A549 (cell line): ENCODE measurements around the gene OVOL2. TPM values are rescaled to one million over a fixed set of nuclear protein-coding genes. Genes with fewer than 3 reads are reported as not detected.

ENCODE experiments used
- ATAC-seq, 2 experiments: fragments of 200-7000 bp in 1 of 2; fragments of >200 bp in 1 of 2; cut with Nextera tagmentation in 1 of 2; cut with Tn5 transposase in 1 of 2; 3 replicates each; pipeline versions ENCODE4 v1.8.0 to v1.9.1; 2018 to 2020; ENCODE audit warnings: mild to moderate bottlenecking in 1 of 2, moderate library complexity in 1 of 2
- CTCF ChIA-PET: fragments of 300-600 bp; sonication (Branson Sonifier 250); formaldehyde crosslinking; extraction: SDS; loops from one replicate; lab custom pipeline; 2021; ENCODE audit warnings: antibody characterized with exemption, inconsistent platforms; lab: Yijun Ruan, JAX
- POLR2A ChIA-PET: fragments of 350-600 bp; formaldehyde crosslinking; extraction: SDS; loops from one replicate; lab custom pipeline; 2021; ENCODE audit warnings: antibody characterized with exemption, inconsistent platforms; lab: Yijun Ruan, JAX
- DNase-seq, 2 experiments: peaks; one replicate each; pipeline versions ENCODE4 v3.0.0 to v3.0.0-alpha.2; 2011 to 2016; ENCODE audit warnings: low read depth in 1 of 2, low spot score in 1 of 2
- FAIRE-seq: peaks from 2 replicates; lab custom pipeline; 2011; peaks lifted over from hg19 to GRCh38; lab: Jason Lieb, UNC
- H3K27ac ChIP-seq, 2 experiments: fragments of >200 bp; sonication (Bioruptor Twin); formaldehyde crosslinking; 3 replicates each; pipeline ENCODE4 v1.5.1; 2016 to 2017
- H3K4me1 ChIP-seq: fragments of >200 bp; sonication (Bioruptor Twin); formaldehyde crosslinking; 3 replicates; pipeline ENCODE4 v1.6.1; 2016
- H3K4me2 ChIP-seq: fragments of >200 bp; sonication (Bioruptor Twin); formaldehyde crosslinking; 3 replicates; pipeline ENCODE4 v1.6.1; 2016
- H3K4me3 ChIP-seq: fragments of >200 bp; sonication (Bioruptor Twin); formaldehyde crosslinking; 3 replicates; pipeline ENCODE4 v1.5.1; 2016
- H3K9me3 ChIP-seq: fragments of >200 bp; sonication (Bioruptor Twin); formaldehyde crosslinking; 3 replicates; pipeline ENCODE4 v1.6.1; 2016
- BHLHE40 ChIP-seq: IDR thresholded peaks from 2 replicates; pipeline ENCODE4 v1.6.1; 2012; ENCODE audit warnings: low read depth, low read length, inconsistent platforms
- CEBPB ChIP-seq, 2 experiments: fragments of >200 bp in 1 of 2; sonication (Bioruptor Twin) in 1 of 2; formaldehyde crosslinking in 1 of 2; IDR thresholded peaks; 2 replicates each; pipeline ENCODE4 v1.6.1; 2012 to 2016
- EHF ChIP-seq: fragments of 250-450 bp; sonication (Bioruptor Pico); IDR thresholded peaks from 2 replicates; pipeline ENCODE4 v1.5.0; 2020; ENCODE audit warnings: mild to moderate bottlenecking
- ESRRA ChIP-seq: fragments of 150-350 bp; IDR thresholded peaks from 2 replicates; pipeline ENCODE4 v1.6.1; 2014; ENCODE audit warnings: mild to moderate bottlenecking, low read length, borderline replicate concordance
- FOSL2 ChIP-seq, 2 experiments: fragments of 450-650 bp in 1 of 2; fragments of >200 bp in 1 of 2; sonication (Bioruptor Twin) in 1 of 2; formaldehyde crosslinking; IDR thresholded peaks; 2 replicates each; pipeline versions ENCODE4 v1.5.0 to v1.6.1; 2016 to 2020; ENCODE audit warnings: mild to moderate bottlenecking in 1 of 2, moderate library complexity in 1 of 2
- GATA3 ChIP-seq: IDR thresholded peaks from 2 replicates; pipeline ENCODE4 v1.6.1; 2012; ENCODE audit warnings: borderline replicate concordance
- HEYL ChIP-seq: fragments of 250-450 bp; sonication (Bioruptor Pico); IDR thresholded peaks from 2 replicates; pipeline ENCODE4 v1.8.0; 2021; ENCODE audit warnings: mild to moderate bottlenecking, moderate library complexity
- HOXB13 ChIP-seq: fragments of 250-450 bp; sonication (Bioruptor Pico); IDR thresholded peaks from 2 replicates; pipeline ENCODE4 v1.5.0; 2020; ENCODE audit warnings: low read depth, mild to moderate bottlenecking, moderate library complexity
- JUN ChIP-seq, 2 experiments: fragments of >200 bp; sonication (Bioruptor Twin); formaldehyde crosslinking; IDR thresholded peaks; 2 replicates in 1 of 2; 3 replicates in 1 of 2; pipeline ENCODE4 v1.6.1; 2016 to 2017
- KDM1A ChIP-seq: fragments of 200-600 bp; sonication (generic); IDR thresholded peaks from 2 replicates; pipeline ENCODE4 v1.6.1; 2016; ENCODE audit warnings: low read depth, mild to moderate bottlenecking
- KDM5A ChIP-seq: fragments of 200-600 bp; sonication (generic); IDR thresholded peaks from 2 replicates; pipeline ENCODE4 v1.6.1; 2016; ENCODE audit warnings: antibody characterized with exemption, mild to moderate bottlenecking
- NPAS2 ChIP-seq: fragments of 250-450 bp; sonication (Bioruptor Pico); IDR thresholded peaks from 2 replicates; pipeline ENCODE4 v1.8.0; 2022; ENCODE audit warnings: mild to moderate bottlenecking, moderate library complexity, borderline replicate concordance
- PHF8 ChIP-seq: fragments of 200-600 bp; sonication (generic); IDR thresholded peaks from 2 replicates; pipeline ENCODE4 v1.6.1; 2016; ENCODE audit warnings: low read depth, mild to moderate bottlenecking, antibody characterized with exemption, moderate library complexity, borderline replicate concordance
- POLR2A ChIP-seq: IDR thresholded peaks from 2 replicates; pipeline ENCODE4 v1.6.1; 2012; ENCODE audit warnings: mild to moderate bottlenecking, low read length
- RAD21 ChIP-seq, 2 experiments: fragments of >200 bp in 1 of 2; sonication (Bioruptor Twin) in 1 of 2; formaldehyde crosslinking in 1 of 2; IDR thresholded peaks in 1 of 2; conservative IDR thresholded peaks in 1 of 2; 2 replicates in 1 of 2; 3 replicates in 1 of 2; pipeline ENCODE4 v1.6.1; 2012 to 2018; ENCODE audit warnings: inconsistent platforms in 1 of 2
- RFX5 ChIP-seq: fragments of 450-650 bp; IDR thresholded peaks from 2 replicates; pipeline ENCODE4 v1.7.1; 2014; ENCODE audit warnings: antibody characterized with exemption, mild to moderate bottlenecking, moderate library complexity
- RNF2 ChIP-seq: fragments of 200-600 bp; sonication (generic); IDR thresholded peaks from 2 replicates; pipeline ENCODE4 v1.6.1; 2016; ENCODE audit warnings: low read depth, mild to moderate bottlenecking, antibody characterized with exemption, moderate library complexity, borderline replicate concordance
- TP53 ChIP-seq: fragments of 250-450 bp; sonication (Bioruptor Pico); IDR thresholded peaks from 2 replicates; pipeline ENCODE4 v1.5.0; 2021; ENCODE audit warnings: mild to moderate bottlenecking, moderate library complexity
- ZC3H11A ChIP-seq: fragments of 450-650 bp; IDR thresholded peaks from 2 replicates; pipeline ENCODE4 v1.6.1; 2014; ENCODE audit warnings: antibody characterized with exemption, mild to moderate bottlenecking
- ZFP36 ChIP-seq: fragments of 450-650 bp; IDR thresholded peaks from 2 replicates; pipeline ENCODE4 v1.6.1; 2014; ENCODE audit warnings: borderline replicate concordance; ENCODE audit not compliant: partially characterized antibody
- WGBS: methylation state at CpG from one replicate; pipeline ENCODE4 v1.1.6; 2017; ENCODE audit errors: missing lambda C conversion rate; 5-methylcytosine and 5-hydroxymethylcytosine counted together
- polyA plus RNA-seq, 4 experiments: library from polyadenylated mRNA; depleted of rRNA in 3 of 4; stranded (reverse); fragments of >200 nt; fragmentation: RNase III in 1 of 4; extraction: RNeasy Plus Mini Kit Qiagen cat#74134 plus additional on column Dnase treatment in 1 of 4; gene quantifications; 2 replicates in 3 of 4; 3 replicates in 1 of 4; pipeline ENCODE4 v1.2.3, GENCODE V29; 2011 to 2017
- TF ChIP-seq, protein P1 (sequence below): fragments of 150-350 bp; IDR thresholded peaks from 2 replicates; pipeline ENCODE4 v1.6.1; 2014; ENCODE audit warnings: low read depth, mild to moderate bottlenecking, low read length
- TF ChIP-seq, protein P2 (sequence below): IDR thresholded peaks from 2 replicates; pipeline ENCODE4 v1.6.1; 2012
- TF ChIP-seq, protein P3 (sequence below): fragments of 450-650 bp; IDR thresholded peaks from 2 replicates; pipeline ENCODE4 v1.6.1; 2014; ENCODE audit warnings: antibody characterized with exemption
- TF ChIP-seq, protein P4 (sequence below): fragments of 250-450 bp; sonication (Bioruptor Pico); IDR thresholded peaks from 2 replicates; pipeline ENCODE4 v1.5.0; 2020; ENCODE audit warnings: low read depth, mild to moderate bottlenecking, moderate library complexity
- TF ChIP-seq, protein P5 (sequence below): fragments of >200 bp; sonication (Bioruptor Twin); formaldehyde crosslinking; IDR thresholded peaks from 3 replicates; pipeline ENCODE4 v1.5.1; 2016

OVOL2 gene
- polyA plus RNA-seq, 2 of the 4 experiments (the other 2 are of a cell fraction): not detected

DNA sequence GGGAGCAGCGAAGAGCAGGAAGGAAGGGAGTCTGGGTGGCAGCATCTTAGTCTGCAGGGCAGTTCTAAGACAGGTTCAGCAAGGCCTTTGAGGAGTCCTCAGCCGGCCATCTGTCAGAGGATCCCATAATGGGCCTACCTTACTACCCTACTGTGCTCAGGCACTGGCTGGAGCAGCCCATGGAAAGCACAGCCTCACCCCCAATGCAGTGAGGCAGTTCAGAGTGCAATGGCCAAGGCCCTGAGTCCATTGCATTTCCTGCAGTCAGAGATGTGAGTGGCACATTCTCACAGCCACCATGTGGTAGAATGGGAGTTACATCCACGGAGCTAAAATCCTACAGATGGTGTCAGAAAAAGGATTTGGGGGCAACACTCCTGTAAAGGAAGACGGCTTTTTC, 19.4 kb upstream of the OVOL2 start:
- H3K4me3 ChIP-seq: no peak overlapping the region
- FAIRE-seq (no peak), DNase-seq (no peak), ATAC-seq (peak; percentile 42 to 49; a peak in 3 of 6 replicates)
- ChIA-PET CTCF (interaction anchor here (0.6 to 1.9 kb wide), 2 partner anchors 10 to 84 kb away, joined by 3 to 6 read pairs; no protein-coding TSS in a partner anchor), POLR2A (no interaction called here)
- H3K27ac ChIP-seq: no peak overlapping the region
- TF ChIP-seq EHF (CRISPR knock-in tag) (no peak), HOXB13 (CRISPR knock-in tag) (no peak), BHLHE40 (no peak), ZC3H11A (no peak), RFX5 (no peak), ESRRA (no peak), NPAS2 (CRISPR knock-in tag) (no peak), RNF2 (no peak), HEYL (CRISPR knock-in tag) (no peak), POLR2A (no peak), CEBPB (IDR thresholded peaks at IDR 0.05) (no peak), RAD21 (conservative IDR thresholded peaks at IDR 0.05 in 1 of 2, IDR thresholded peaks at IDR 0.05 in 1 of 2) (no peak), FOSL2 (IDR thresholded peaks at IDR 0.05) (no peak), FOSL2 (CRISPR knock-in tag; IDR thresholded peaks at IDR 0.05) (no peak), PHF8 (no peak)
- TF ChIP-seq, protein P1, sequence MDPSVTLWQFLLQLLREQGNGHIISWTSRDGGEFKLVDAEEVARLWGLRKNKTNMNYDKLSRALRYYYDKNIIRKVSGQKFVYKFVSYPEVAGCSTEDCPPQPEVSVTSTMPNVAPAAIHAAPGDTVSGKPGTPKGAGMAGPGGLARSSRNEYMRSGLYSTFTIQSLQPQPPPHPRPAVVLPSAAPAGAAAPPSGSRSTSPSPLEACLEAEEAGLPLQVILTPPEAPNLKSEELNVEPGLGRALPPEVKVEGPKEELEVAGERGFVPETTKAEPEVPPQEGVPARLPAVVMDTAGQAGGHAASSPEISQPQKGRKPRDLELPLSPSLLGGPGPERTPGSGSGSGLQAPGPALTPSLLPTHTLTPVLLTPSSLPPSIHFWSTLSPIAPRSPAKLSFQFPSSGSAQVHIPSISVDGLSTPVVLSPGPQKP: no peak
- TF ChIP-seq, protein P2, sequence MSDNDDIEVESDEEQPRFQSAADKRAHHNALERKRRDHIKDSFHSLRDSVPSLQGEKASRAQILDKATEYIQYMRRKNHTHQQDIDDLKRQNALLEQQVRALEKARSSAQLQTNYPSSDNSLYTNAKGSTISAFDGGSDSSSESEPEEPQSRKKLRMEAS: no peak
- peaks cover 1% of the 10 kb centered on the region; the same call in 1 of the 3 replicates for H3K9me3 ChIP-seq
- H3K4me2 ChIP-seq: no peak overlapping the region
- 34% methylated on average over 4 of the region's 4 CpGs for WGBS
- H3K4me1 ChIP-seq: no peaks in the 10 kb centered on the region

DNA sequence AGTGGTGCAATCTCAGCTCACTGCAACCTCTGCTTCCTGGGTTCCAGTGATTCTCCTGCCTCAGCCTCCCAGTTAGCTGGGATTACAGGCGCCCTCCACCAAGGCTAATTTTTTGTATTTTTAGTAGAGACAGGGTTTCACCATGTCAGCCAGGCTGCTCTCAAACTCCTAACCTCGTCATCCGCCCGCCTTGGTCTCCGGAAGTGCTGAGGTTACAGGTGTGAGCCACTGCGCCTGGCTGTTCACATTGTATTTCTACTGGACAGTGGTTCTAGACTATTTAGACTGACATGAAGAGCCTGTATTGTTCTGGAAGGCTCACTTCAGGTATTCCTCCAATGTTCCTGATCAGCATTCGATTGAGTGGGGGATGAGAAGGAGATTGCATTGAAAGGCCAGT, 14.8 kb upstream of the OVOL2 start:
- WGBS: 56% methylated on average over 7 of the region's 7 CpGs
- H3K4me2 ChIP-seq: no peak overlapping the region
- POLR2A ChIA-PET: no interaction called here
- DNase-seq (no peak), ATAC-seq (0 out of 6 replicates have a peak, but pooled peaks of 1 of the 2 experiments have one; percentile 36), FAIRE-seq (no peak)
- no peaks in the 10 kb centered on the region for H3K4me1 ChIP-seq
- no peaks in the 10 kb centered on the region for H3K9me3 ChIP-seq
- CTCF ChIA-PET: no interaction called here
- no peak overlapping the region for H3K27ac ChIP-seq
- no peak for TF ChIP-seq GATA3
- TF ChIP-seq JUN (IDR thresholded peaks at IDR 0.05): no peak
- TF ChIP-seq, protein P3, sequence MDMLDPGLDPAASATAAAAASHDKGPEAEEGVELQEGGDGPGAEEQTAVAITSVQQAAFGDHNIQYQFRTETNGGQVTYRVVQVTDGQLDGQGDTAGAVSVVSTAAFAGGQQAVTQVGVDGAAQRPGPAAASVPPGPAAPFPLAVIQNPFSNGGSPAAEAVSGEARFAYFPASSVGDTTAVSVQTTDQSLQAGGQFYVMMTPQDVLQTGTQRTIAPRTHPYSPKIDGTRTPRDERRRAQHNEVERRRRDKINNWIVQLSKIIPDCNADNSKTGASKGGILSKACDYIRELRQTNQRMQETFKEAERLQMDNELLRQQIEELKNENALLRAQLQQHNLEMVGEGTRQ: no peak
- TF ChIP-seq, protein P4, sequence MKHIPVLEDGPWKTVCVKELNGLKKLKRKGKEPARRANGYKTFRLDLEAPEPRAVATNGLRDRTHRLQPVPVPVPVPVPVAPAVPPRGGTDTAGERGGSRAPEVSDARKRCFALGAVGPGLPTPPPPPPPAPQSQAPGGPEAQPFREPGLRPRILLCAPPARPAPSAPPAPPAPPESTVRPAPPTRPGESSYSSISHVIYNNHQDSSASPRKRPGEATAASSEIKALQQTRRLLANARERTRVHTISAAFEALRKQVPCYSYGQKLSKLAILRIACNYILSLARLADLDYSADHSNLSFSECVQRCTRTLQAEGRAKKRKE (CRISPR knock-in tag): no peak
- no peak for TF ChIP-seq PHF8
- no peak for TF ChIP-seq HEYL (CRISPR knock-in tag)
- TF ChIP-seq, protein P5, sequence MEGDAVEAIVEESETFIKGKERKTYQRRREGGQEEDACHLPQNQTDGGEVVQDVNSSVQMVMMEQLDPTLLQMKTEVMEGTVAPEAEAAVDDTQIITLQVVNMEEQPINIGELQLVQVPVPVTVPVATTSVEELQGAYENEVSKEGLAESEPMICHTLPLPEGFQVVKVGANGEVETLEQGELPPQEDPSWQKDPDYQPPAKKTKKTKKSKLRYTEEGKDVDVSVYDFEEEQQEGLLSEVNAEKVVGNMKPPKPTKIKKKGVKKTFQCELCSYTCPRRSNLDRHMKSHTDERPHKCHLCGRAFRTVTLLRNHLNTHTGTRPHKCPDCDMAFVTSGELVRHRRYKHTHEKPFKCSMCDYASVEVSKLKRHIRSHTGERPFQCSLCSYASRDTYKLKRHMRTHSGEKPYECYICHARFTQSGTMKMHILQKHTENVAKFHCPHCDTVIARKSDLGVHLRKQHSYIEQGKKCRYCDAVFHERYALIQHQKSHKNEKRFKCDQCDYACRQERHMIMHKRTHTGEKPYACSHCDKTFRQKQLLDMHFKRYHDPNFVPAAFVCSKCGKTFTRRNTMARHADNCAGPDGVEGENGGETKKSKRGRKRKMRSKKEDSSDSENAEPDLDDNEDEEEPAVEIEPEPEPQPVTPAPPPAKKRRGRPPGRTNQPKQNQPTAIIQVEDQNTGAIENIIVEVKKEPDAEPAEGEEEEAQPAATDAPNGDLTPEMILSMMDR: no peak
- no peak for TF ChIP-seq KDM1A
- TF ChIP-seq KDM5A: no peak
- no peak for TF ChIP-seq ESRRA
- TF ChIP-seq RFX5: no peak
- TF ChIP-seq ZFP36: no peak
- no peak for TF ChIP-seq TP53
- H3K4me3 ChIP-seq: no peak overlapping the region
